Superior temporal gyrus (tissue), 1 donor: ENCODE measurements around the gene TAAR9.
"Not testable (repeated sequence)": the region's sequence is repeated elsewhere in the genome, so short reads cannot be mapped to it uniquely, and the experiment has no call there.

ENCODE experiments used
- DNase-seq: peaks from one replicate; pipeline ENCODE4 v3.0.0-alpha.2; 2016; ENCODE audit errors: extremely low spot score

The TAAR9 gene

GRCh38 chr6:132513831-132514545, 24.1 kb upstream of the TAAR9 start:
- peak; percentile 58 for DNase-seq

- no peak for DNase-seq
Measured at GRCh38 chr6:132515386-132515785, 22.7 kb upstream of the TAAR9 start.

- no peak for DNase-seq
Measured at GRCh38 chr6:132520953-132521352, 17.1 kb upstream of the TAAR9 start.

GRCh38 chr6:132524646-132525045, 13.4 kb upstream of the TAAR9 start:
- no peak for DNase-seq

GRCh38 chr6:132525866-132526265, 12.2 kb upstream of the TAAR9 start:
- no peak for DNase-seq

- DNase-seq, result no peak
Measured at GRCh38 chr6:132526461-132526860, 11.6 kb upstream of the TAAR9 start.

- DNase-seq, result no peak
Measured at GRCh38 chr6:132527791-132528190, 10.3 kb upstream of the TAAR9 start.

GRCh38 chr6:132530293-132530974, 7.6 kb upstream of the TAAR9 start:
- peak; percentile 94 for DNase-seq

- not testable (repeated sequence) for DNase-seq
Measured at GRCh38 chr6:132534546-132534945, 3.5 kb upstream of the TAAR9 start.

GRCh38 chr6:132537145-132537544, 932 bp upstream of the TAAR9 start:
- DNase-seq, result no peak

GRCh38 chr6:132544826-132545225, 6.7 kb downstream of the TAAR9 start:
- DNase-seq, result no peak

- no peak for DNase-seq
Measured at GRCh38 chr6:132548746-132549463, 10.8 kb downstream of the TAAR9 start.

GRCh38 chr6:132551214-132551613, 13.1 kb downstream of the TAAR9 start:
- no peak for DNase-seq

GRCh38 chr6:132552372-132552771, 14.3 kb downstream of the TAAR9 start, which contains the start of gene TAAR8:
TSS of gene TAAR8 (plus strand) at chr6:132552672. CDS start at chr6:132552693, 21 bp downstream.
- DNase-seq, result no peak

- not testable (repeated sequence) for DNase-seq
Measured at GRCh38 chr6:132560087-132560486, 22.0 kb downstream of the TAAR9 start.

- DNase-seq, result no peak
Measured at GRCh38 chr6:132566404-132566803, 28.3 kb downstream of the TAAR9 start.

- peak; percentile 19 for DNase-seq
Measured at GRCh38 chr6:132567566-132567965, 29.5 kb downstream of the TAAR9 start.

- peak; percentile 68 for DNase-seq
Measured at GRCh38 chr6:132568611-132569010, 30.5 kb downstream of the TAAR9 start.

GRCh38 chr6:132569170-132569569, 31.1 kb downstream of the TAAR9 start:
- peak; percentile 94 for DNase-seq

- DNase-seq, result peak; percentile 78
Measured at GRCh38 chr6:132570221-132570777, 32.2 kb downstream of the TAAR9 start, which contains the start of gene TAAR6. TSS of gene TAAR6 (plus strand) at chr6:132570322. CDS start at chr6:132570322, 0 bp downstream.

- DNase-seq, result no peak
Measured at GRCh38 chr6:132571774-132572173, 33.7 kb downstream of the TAAR9 start.

- DNase-seq, result no peak
Measured at GRCh38 chr6:132584698-132585097, 46.6 kb downstream of the TAAR9 start.
